ENCODE measurements around the gene C2orf49.

The C2orf49 gene

DNA sequence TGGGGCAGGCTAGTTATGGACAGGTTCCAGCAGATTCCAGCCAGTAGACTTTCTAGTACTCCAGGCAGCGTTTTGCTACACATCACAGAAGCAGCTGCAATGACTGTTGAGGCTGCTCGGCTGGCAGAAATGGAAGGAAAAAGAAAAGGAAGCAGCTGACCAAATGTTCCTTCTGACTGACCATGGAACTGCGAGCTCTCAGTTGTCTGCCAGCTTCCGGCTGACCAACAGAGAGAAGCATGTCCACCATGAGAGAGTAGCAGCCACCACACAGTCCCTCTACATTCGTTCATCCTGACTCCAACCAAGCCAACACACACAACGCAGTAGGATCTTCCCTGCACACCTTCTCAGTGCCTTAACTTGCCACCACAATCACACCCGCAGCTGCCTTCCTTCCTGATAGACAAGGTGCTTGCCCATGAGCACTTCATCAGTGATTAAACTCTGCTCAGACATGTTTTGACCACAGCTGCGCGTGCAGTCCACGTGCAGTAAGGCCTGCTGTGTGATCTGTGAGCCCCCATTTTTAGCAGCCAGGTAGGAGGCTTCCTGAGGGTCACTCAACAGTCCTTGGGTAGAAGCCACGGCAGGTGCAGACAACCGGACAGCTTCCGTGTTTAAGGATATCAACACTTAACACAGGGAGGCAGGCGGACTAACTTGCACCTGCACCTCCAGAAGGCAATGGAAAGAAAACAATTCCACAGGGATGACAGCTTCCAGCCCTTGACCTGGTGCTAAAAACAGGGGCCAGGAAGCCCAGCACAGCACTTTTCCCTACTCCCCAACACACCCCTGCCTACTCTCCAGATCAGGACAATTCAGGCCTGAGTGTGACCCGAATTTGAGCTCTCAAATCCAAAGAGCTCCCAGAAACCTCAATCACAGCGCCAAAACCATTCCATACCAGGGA lies 8.8 kb upstream of the C2orf49 start:
- TF ChIP-seq EZH2phosphoT487 (IDR thresholded peaks at IDR 0.05; ENCODE audit: low read length): no peak
- TF ChIP-seq, protein P1, sequence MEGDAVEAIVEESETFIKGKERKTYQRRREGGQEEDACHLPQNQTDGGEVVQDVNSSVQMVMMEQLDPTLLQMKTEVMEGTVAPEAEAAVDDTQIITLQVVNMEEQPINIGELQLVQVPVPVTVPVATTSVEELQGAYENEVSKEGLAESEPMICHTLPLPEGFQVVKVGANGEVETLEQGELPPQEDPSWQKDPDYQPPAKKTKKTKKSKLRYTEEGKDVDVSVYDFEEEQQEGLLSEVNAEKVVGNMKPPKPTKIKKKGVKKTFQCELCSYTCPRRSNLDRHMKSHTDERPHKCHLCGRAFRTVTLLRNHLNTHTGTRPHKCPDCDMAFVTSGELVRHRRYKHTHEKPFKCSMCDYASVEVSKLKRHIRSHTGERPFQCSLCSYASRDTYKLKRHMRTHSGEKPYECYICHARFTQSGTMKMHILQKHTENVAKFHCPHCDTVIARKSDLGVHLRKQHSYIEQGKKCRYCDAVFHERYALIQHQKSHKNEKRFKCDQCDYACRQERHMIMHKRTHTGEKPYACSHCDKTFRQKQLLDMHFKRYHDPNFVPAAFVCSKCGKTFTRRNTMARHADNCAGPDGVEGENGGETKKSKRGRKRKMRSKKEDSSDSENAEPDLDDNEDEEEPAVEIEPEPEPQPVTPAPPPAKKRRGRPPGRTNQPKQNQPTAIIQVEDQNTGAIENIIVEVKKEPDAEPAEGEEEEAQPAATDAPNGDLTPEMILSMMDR (IDR thresholded peaks at IDR 0.05; ENCODE audit: low read length): no peak
- TF ChIP-seq EZH2 (optimal IDR thresholded peaks at IDR 0.05; ENCODE audit: low read depth, low read length): no peak
- Histone ChIP-seq H3K27me3 (replicated peaks; ENCODE audit: insufficient read depth, low read length) (no peaks in the 10 kb centered on the region), H3K9ac (ENCODE audit: low read length) (peak overlapping the region; percentile 62), H3K9me2 (replicated peaks; ENCODE audit: insufficient read depth, low read length) (no peaks in the 10 kb centered on the region), H3K4me2 (ENCODE audit: low read depth, low read length) (peak overlapping the region; percentile 56), H3K9me3 (replicated peaks; ENCODE audit: insufficient read depth, low read length) (no peaks in the 10 kb centered on the region), H3F3A (ENCODE audit: insufficient read depth, low read length) (no peaks in the 10 kb centered on the region), H3K79me2 (ENCODE audit: low read length) (peaks cover 62% of the 10 kb centered on the region), H3K36me3 (replicated peaks; ENCODE audit: insufficient read depth, low read length) (0 out of 2 replicates have a peak, but pooled peaks cover 5% of the 10 kb centered on the region), H2AFZ (ENCODE audit: low read length) (peak overlapping the region; percentile 82), H3K4me1 (ENCODE audit: low read length) (peaks cover 4% of the 10 kb centered on the region; the same call in 1 of the 2 replicates), H3K27ac (ENCODE audit: low read length) (peak overlapping the region; percentile 18; the same call in 1 of the 2 replicates), H3K4me3 (ENCODE audit: low read length) (peak overlapping the region; percentile 82), H4K20me1 (ENCODE audit: insufficient read depth, low read length) (0 out of 2 replicates have a peak, but pooled peaks cover 2% of the 10 kb centered on the region)
- DNase-seq: peak; percentile 35

DNA sequence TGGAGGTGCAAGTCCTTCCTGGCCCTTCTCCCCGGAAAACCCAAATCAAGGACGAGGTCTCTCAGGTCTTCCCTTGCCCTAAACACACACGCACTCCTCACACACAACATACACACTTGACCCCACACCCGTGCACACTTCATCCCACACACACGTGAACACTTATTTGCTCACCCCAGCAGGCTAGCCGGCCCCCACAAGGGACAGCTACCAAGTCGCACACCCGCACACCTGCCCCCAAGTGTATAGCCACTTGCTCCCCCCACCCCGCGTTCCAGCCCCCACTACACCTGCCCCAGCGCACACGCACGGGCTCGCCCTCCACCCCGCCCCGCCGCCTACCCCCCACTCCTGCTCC lies 8.2 kb upstream of the C2orf49 start:
- TF ChIP-seq EZH2 (optimal IDR thresholded peaks at IDR 0.05; ENCODE audit: low read depth, low read length): no peak
- no peak for TF ChIP-seq EZH2phosphoT487 (IDR thresholded peaks at IDR 0.05; ENCODE audit: low read length)
- Histone ChIP-seq H3K9me3 (replicated peaks; ENCODE audit: insufficient read depth, low read length) (no peaks in the 10 kb centered on the region), H2AFZ (ENCODE audit: low read length) (peak overlapping the region; percentile 82), H3K4me2 (ENCODE audit: low read depth, low read length) (peak overlapping the region; percentile 56), H4K20me1 (ENCODE audit: insufficient read depth, low read length) (no peaks in the 10 kb centered on the region), H3K9ac (ENCODE audit: low read length) (peak overlapping the region; percentile 62), H3K79me2 (ENCODE audit: low read length) (peaks cover 56% of the 10 kb centered on the region), H3K27ac (ENCODE audit: low read length) (peak overlapping the region; percentile 18; the same call in 1 of the 2 replicates), H3K9me2 (replicated peaks; ENCODE audit: insufficient read depth, low read length) (no peaks in the 10 kb centered on the region), H3K4me1 (ENCODE audit: low read length) (peaks cover 4% of the 10 kb centered on the region; the same call in 1 of the 2 replicates), H3K27me3 (replicated peaks; ENCODE audit: insufficient read depth, low read length) (no peaks in the 10 kb centered on the region), H3F3A (ENCODE audit: insufficient read depth, low read length) (no peaks in the 10 kb centered on the region), H3K4me3 (ENCODE audit: low read length) (peak overlapping the region; percentile 82), H3K36me3 (replicated peaks; ENCODE audit: insufficient read depth, low read length) (0 out of 2 replicates have a peak, but pooled peaks cover 5% of the 10 kb centered on the region)
- DNase-seq: peak; percentile 25

DNA sequence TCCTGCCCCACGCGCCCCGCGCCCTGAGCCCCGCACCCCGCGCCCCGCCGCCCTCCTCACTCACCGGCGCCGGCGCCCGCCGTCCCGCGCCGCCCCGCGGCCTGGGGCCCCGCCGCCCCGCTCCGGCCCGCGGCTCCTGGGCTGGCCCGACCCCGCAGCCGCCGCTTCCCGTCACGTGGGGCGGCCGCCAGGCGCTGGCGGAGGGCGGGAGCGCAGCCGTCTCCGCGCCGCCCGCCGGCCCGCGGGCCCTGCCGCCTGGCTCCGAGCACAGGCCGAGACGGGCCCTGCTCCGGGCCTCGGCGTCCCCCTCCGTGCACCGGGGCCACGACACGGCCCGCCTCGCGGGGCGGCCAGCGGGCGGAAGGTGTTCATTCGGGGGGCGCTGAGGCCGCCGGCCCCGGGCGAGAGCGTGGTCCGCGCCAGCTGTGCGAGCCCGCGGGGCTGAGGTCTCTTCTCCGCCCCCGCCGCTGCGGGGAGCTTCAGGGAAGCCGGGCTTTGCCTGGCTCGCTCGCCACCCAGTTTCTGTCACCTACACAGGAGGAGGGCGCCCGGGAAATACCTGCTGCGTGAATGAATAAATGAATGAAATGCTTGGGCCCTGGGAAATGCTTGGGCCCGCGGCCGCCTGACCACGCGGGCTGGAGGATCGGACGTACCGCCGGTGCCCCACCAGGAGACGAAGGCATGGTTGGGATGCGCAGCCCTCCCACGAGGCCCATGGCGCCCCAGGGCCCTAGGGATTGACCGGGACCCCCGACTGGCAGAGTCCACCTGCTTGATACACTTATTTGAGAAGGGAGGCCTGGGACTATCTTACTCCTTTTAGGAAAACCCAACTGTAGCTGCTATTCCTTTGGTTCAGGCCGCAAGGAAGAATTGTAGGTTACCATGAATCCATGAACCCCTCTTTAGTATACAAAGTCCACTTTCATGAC lies 7.5 kb upstream of the C2orf49 start, which contains the start of gene TGFBRAP1:
TSS of gene TGFBRAP1 (minus strand) at position 175 of the 935 bp plus-strand sequence. CDS start 21,434 bp downstream, outside the sequence.
- Histone ChIP-seq H3K9ac (ENCODE audit: low read length) (peak within 1 kb of the TSS; percentile 88), H3K9me3 (replicated peaks; ENCODE audit: insufficient read depth, low read length) (no peaks in the 10 kb centered on the region), H3K36me3 (replicated peaks; ENCODE audit: insufficient read depth, low read length) (0 out of 2 replicates have a peak, but pooled peaks cover 5% of the 10 kb centered on the region), H3K9me2 (replicated peaks; ENCODE audit: insufficient read depth, low read length) (no peaks in the 10 kb centered on the region), H3K4me2 (ENCODE audit: low read depth, low read length) (peak within 1 kb of the TSS; percentile 96), H2AFZ (ENCODE audit: low read length) (peak within 1 kb of the TSS; percentile 84), H3K79me2 (ENCODE audit: low read length) (peaks cover 49% of the 10 kb centered on the region), H3K4me3 (ENCODE audit: low read length) (peak within 1 kb of the TSS; percentile 82), H3F3A (ENCODE audit: insufficient read depth, low read length) (no peaks in the 10 kb centered on the region), H3K4me1 (ENCODE audit: low read length) (peaks cover 4% of the 10 kb centered on the region; the same call in 1 of the 2 replicates), H3K27me3 (replicated peaks; ENCODE audit: insufficient read depth, low read length) (no peaks in the 10 kb centered on the region), H3K27ac (ENCODE audit: low read length) (peak within 1 kb of the TSS; percentile 53; the same call in 1 of the 2 replicates), H4K20me1 (ENCODE audit: insufficient read depth, low read length) (no peaks in the 10 kb centered on the region)
- TF ChIP-seq EZH2phosphoT487 (IDR thresholded peaks at IDR 0.05; ENCODE audit: low read length) (no peak), EZH2 (optimal IDR thresholded peaks at IDR 0.05; ENCODE audit: low read depth, low read length) (no peak)
- TF ChIP-seq, protein P1 (IDR thresholded peaks at IDR 0.05; ENCODE audit: low read length): no peak
- peak; percentile 71 for DNase-seq

Data from MM.1S (cell line).